Tibial nerve (tissue), 4 donors: ENCODE measurements around the gene PLEKHA6.

Source experiments
- EP300 ChIP-seq, 2 donors: sonication (generic); formaldehyde crosslinking; IDR thresholded peaks; one replicate each; pipeline ENCODE4 v1.6.1; 2017; ENCODE audit warnings: antibody characterized with exemption in 2 of 2, mild to moderate bottlenecking in 1 of 2
- POLR2A ChIP-seq, 2 donors: fragments of 450-650 bp; IDR thresholded peaks; one replicate each; pipeline ENCODE4 v1.6.1; 2017; ENCODE audit warnings: antibody characterized with exemption in 2 of 2, mild to moderate bottlenecking in 2 of 2, moderate library complexity in 2 of 2
- TF ChIP-seq, protein P1 (sequence below), 5 experiments: fragments of 200-600 bp in 3 of 5; fragments of 450-650 bp in 2 of 5; sonication (generic) in 3 of 5; IDR thresholded peaks; one replicate each; pipeline ENCODE4 v1.5.1; 2016 to 2019; ENCODE audit warnings: antibody characterized with exemption in 5 of 5, mild to moderate bottlenecking in 3 of 5, moderate library complexity in 2 of 5

DNA sequence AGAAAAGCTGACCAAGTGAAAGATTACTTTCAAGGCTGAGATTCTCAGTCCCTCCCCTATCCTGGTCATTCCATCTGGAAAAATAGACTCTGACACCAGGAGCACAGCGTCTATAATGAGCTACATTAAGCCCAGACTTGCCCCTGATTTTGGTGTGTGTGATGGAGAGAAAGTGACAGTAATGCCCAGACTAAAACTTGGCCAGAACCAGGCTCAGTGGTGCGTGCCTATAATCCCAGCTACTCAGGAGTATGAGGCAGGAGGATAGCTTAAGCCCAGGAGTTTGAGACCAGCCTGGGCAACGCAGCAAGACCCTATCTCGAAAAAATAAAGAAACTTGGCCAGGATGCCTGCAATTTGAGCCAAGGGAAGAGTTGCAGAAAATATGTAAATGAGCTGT lies 15.9 kb downstream of the PLEKHA6 start:
- TF ChIP-seq, protein P1, sequence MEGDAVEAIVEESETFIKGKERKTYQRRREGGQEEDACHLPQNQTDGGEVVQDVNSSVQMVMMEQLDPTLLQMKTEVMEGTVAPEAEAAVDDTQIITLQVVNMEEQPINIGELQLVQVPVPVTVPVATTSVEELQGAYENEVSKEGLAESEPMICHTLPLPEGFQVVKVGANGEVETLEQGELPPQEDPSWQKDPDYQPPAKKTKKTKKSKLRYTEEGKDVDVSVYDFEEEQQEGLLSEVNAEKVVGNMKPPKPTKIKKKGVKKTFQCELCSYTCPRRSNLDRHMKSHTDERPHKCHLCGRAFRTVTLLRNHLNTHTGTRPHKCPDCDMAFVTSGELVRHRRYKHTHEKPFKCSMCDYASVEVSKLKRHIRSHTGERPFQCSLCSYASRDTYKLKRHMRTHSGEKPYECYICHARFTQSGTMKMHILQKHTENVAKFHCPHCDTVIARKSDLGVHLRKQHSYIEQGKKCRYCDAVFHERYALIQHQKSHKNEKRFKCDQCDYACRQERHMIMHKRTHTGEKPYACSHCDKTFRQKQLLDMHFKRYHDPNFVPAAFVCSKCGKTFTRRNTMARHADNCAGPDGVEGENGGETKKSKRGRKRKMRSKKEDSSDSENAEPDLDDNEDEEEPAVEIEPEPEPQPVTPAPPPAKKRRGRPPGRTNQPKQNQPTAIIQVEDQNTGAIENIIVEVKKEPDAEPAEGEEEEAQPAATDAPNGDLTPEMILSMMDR (IDR thresholded peaks at IDR 0.05): no peak
- no peak for TF ChIP-seq POLR2A (IDR thresholded peaks at IDR 0.05)
- TF ChIP-seq EP300 (IDR thresholded peaks at IDR 0.05): no peak
